ENCODE results near the gene STX3.
"Not testable (repeated sequence)": the region's sequence is repeated elsewhere in the genome, so short reads cannot be mapped to it uniquely, and the experiment has no call there.

Gene STX3

GRCh38 chr11:59758401-59759037 is 3.3 kb downstream of the STX3 start:
- DNase-seq (ENCODE audit: low read depth), result no peak

DNA sequence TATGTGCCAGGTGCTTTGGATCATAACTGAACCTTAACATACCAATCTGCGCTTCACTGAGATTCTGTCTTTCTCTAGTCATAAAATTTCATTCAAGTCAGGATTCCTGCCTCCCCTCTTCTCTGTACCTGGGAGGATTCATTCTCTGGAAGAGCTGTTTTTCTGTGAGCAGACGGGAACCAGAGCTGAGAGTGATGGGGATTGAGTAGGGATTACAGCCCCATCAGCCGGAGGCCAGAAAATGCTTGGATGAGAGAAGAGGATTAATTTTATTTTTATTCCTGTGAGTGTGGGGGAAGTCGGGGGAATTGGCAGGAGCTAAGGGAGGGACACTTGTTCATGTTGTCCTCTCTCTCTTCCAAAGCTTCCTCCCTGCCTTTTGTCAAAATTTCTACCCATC is 4.7 kb downstream of the STX3 start:
- DNase-seq (ENCODE audit: low read depth), result no peak

- DNase-seq (ENCODE audit: low read depth), result no peak
These were observed 5.6 kb downstream of the STX3 start for GRCh38 chr11:59760771-59761170.

GRCh38 chr11:59761993-59762392 is 6.8 kb downstream of the STX3 start:
- no peak for DNase-seq (ENCODE audit: low read depth)

DNA sequence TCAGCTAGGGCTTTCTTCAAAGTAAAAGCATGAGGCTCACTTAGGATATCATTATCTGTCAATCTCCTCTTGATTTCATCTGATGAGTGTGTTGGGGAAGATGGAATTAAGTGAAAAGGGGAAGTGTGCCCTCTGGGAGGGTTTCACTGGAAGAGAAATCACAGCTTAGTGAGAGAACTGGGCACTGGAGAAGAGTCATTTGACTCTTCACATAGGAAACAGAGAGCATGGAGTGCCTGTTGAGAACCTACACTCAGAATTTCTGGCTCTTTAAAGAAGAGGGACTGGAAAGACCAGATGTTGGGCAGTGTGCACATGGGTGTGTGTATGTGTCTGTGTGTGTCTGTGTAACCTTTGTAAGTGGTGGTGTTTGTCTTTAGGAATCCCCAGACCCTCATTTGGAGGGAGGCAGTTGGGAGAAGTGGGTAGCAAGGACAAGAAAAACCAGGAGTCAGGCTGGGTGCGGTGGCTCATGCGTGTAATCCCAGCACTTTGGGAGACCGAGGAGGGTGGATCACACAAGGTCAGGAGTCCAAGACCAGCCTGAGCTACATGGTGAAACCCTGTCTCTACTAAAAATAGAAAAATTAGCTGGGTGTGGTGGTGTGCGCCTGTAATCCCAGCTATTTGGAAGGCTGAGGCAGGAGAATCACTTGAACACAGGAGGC is 10.0 kb downstream of the STX3 start:
- DNase-seq (ENCODE audit: low read depth), result no peak

GRCh38 chr11:59766542-59767224 is 11.5 kb downstream of the STX3 start:
- no peak for DNase-seq (ENCODE audit: low read depth)

- DNase-seq (ENCODE audit: low read depth), result peak; percentile 1
These were observed 12.0 kb downstream of the STX3 start for GRCh38 chr11:59767225-59767611.

DNA sequence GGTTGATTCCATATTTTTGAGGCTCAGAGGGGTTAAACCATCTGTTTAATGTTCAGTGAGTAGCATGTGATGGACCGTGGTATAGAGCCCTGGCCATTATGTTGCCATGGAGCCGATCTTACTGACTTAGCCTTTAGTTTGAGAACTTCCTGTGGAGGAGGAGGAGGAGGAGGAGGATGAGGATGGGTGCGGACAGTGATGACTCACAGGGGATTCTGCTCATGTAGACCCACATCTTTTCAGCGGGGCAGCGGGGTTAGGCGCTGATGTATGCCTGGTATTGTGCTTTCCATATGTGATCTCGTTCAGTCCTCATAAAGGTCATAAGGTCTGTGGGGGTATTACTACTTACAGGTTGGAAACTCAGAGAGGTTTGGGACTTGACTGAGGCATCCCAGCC is 13.9 kb downstream of the STX3 start:
- DNase-seq (ENCODE audit: low read depth), result no peak

GRCh38 chr11:59769828-59770227 is 14.7 kb downstream of the STX3 start:
- no peak for DNase-seq (ENCODE audit: low read depth)

GRCh38 chr11:59770319-59770718 is 15.1 kb downstream of the STX3 start:
- DNase-seq (ENCODE audit: low read depth), result no peak

DNA sequence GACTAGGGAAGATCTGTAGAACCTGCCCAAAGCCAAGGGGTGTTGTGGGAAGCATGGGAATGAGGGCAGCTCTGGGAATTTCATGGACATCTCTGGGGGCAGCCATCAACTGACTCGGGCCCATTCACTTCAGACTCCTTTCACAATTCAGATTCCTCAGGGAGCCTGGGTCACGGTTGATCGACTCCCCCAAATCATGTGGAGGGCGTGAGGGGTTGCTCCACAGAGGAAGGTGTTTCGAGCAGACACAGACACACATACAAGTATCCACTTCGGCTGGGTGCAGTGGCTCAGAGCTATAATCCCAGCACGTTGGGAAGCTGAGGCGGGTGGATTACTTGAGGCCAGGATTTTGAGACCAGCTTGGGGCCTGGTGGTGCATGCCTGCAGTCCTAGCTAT is 15.7 kb downstream of the STX3 start:
- DNase-seq (ENCODE audit: low read depth), result no peak

GRCh38 chr11:59771605-59772004 is 16.4 kb downstream of the STX3 start:
- no peak for DNase-seq (ENCODE audit: low read depth)

- no peak for DNase-seq (ENCODE audit: low read depth)
These were observed 17.9 kb downstream of the STX3 start for GRCh38 chr11:59773083-59773440.

DNA sequence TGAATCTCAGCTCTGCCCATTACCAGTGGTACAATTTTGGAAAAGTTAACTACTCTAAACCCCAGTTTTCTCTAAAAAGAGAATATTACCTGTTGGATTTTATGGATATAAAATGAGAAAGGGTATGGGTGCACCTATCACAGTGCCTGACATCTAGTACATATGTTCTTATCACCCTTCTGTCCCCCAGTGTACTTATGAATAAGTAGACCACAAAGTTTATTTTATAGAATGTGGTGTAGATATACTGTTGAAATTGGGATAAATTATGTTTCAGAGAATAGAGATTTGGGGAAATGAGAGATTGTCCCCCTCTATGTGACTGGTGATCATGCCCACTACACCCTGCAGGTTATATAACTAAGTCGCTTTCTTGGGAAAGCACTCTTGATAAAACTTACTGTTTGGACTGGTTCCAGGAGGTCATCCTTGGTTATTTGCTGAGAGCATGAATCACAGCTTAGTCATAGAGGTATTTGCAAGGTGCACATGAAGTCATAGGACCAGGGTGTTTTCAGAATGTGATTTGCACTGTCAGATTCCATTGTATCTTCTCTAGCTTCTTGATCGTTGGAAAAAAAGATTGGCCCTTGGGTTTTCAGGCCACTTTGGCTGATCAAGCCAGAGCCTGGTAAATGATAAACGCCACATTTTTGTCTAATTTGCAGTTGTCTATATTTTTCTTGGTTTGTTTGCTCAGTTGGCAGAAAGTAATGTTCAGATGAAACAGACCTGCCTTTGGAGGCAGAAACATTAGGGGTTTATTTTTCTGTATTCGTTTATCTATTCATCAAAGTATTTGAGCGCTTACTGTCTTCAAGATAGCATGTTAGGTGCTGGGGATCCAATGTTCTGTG is 21.3 kb downstream of the STX3 start:
- DNase-seq (ENCODE audit: low read depth), result no peak

GRCh38 chr11:59777104-59777503 is 21.9 kb downstream of the STX3 start:
- DNase-seq (ENCODE audit: low read depth), result no peak

GRCh38 chr11:59778122-59778521 is 22.9 kb downstream of the STX3 start:
- no peak for DNase-seq (ENCODE audit: low read depth)

GRCh38 chr11:59779487-59779886 is 24.3 kb downstream of the STX3 start:
- DNase-seq (ENCODE audit: low read depth), result no peak

- DNase-seq (ENCODE audit: low read depth), result no peak
These were observed 26.9 kb downstream of the STX3 start for GRCh38 chr11:59782080-59782479.

- no peak for DNase-seq (ENCODE audit: low read depth)
These were observed 28.5 kb downstream of the STX3 start for GRCh38 chr11:59783632-59784090.

- DNase-seq (ENCODE audit: low read depth), result not testable (repeated sequence)
These were observed 29.3 kb downstream of the STX3 start for GRCh38 chr11:59784441-59784840.

DNA sequence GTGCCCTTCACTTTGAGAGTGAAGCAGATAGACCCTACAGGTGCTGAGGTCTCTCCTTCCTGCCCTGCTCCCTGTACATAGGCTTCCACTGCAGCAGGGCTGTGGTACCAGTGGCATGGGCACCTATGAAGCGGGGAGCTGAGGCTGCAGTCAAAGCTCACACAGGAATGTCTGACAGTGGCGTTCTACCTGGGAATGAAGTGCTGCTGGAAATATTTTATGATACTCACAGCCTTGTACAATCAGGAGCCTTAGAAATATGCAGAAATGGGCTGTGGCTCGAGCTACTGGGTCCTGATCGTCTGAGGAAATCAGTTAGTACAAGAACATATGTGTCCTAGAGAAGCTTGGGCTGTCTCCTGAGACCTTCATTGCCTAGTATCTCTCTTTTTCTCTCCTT is 30.6 kb downstream of the STX3 start:
- DNase-seq (ENCODE audit: low read depth), result no peak

- DNase-seq (ENCODE audit: low read depth), result no peak
These were observed 32.0 kb downstream of the STX3 start for GRCh38 chr11:59787255-59787588.

- DNase-seq (ENCODE audit: low read depth), result no peak
These were observed 32.6 kb downstream of the STX3 start for GRCh38 chr11:59787816-59788215.

Data from activated T-cell treated with anti-CD3 and anti-CD28 coated beads for 24 hours (primary cell).